Islet precursor cell (in vitro differentiated cells): ENCODE data around the gene NHS.

Experiments
- DNase-seq: peaks from one replicate; pipeline ENCODE4 v3.0.0-alpha.2; 2018

The NHS gene

GRCh38 chrX:17633546-17633945 lies 258.5 kb downstream of the NHS start:
- no peak for DNase-seq

- DNase-seq: no peak
Measured at GRCh38 chrX:17634542-17635207, 259.7 kb downstream of the NHS start.

GRCh38 chrX:17635231-17635630 lies 260.2 kb downstream of the NHS start:
- peak; percentile 82 for DNase-seq

GRCh38 chrX:17637235-17637634 lies 262.2 kb downstream of the NHS start:
- no peak for DNase-seq

- DNase-seq: no peak
Measured at GRCh38 chrX:17638731-17639130, 263.7 kb downstream of the NHS start.

GRCh38 chrX:17642891-17643290 lies 267.9 kb downstream of the NHS start:
- DNase-seq: no peak

- DNase-seq: no peak
Measured at GRCh38 chrX:17643528-17643927, 268.5 kb downstream of the NHS start.

- no peak for DNase-seq
Measured at GRCh38 chrX:17644001-17644400, 269.0 kb downstream of the NHS start.

- DNase-seq: no peak
Measured at GRCh38 chrX:17654116-17654515, 279.1 kb downstream of the NHS start.

GRCh38 chrX:17655211-17656034 lies 280.4 kb downstream of the NHS start:
- peak; percentile 61 for DNase-seq

GRCh38 chrX:17656035-17656418 lies 281.0 kb downstream of the NHS start:
- peak; percentile 57 for DNase-seq

GRCh38 chrX:17656556-17656955 lies 281.6 kb downstream of the NHS start:
- no peak for DNase-seq

GRCh38 chrX:17662391-17662790 lies 287.4 kb downstream of the NHS start:
- no peak for DNase-seq

- DNase-seq: no peak
Measured at GRCh38 chrX:17668929-17669328, 293.9 kb downstream of the NHS start.

GRCh38 chrX:17669458-17669857 lies 294.5 kb downstream of the NHS start:
- no peak for DNase-seq

GRCh38 chrX:17669891-17670290 lies 294.9 kb downstream of the NHS start:
- no peak for DNase-seq

- no peak for DNase-seq
Measured at GRCh38 chrX:17670874-17671273, 295.9 kb downstream of the NHS start.

- DNase-seq: no peak
Measured at GRCh38 chrX:17674601-17675000, 299.6 kb downstream of the NHS start.

- DNase-seq: no peak
Measured at GRCh38 chrX:17679261-17679660, 304.3 kb downstream of the NHS start.

GRCh38 chrX:17679820-17680219 lies 304.8 kb downstream of the NHS start:
- DNase-seq: no peak

GRCh38 chrX:17680732-17681413 lies 305.9 kb downstream of the NHS start:
- no peak for DNase-seq

GRCh38 chrX:17682259-17682658 lies 307.3 kb downstream of the NHS start:
- DNase-seq: no peak

- no peak for DNase-seq
Measured at GRCh38 chrX:17685026-17685425, 310.0 kb downstream of the NHS start.

GRCh38 chrX:17687648-17688047 lies 312.6 kb downstream of the NHS start:
- DNase-seq: no peak
